Loucy (cell line): ENCODE measurements around the gene RPRML.
"Not testable (repeated sequence)": the region's sequence is repeated elsewhere in the genome, so short reads cannot be mapped to it uniquely, and the experiment has no call there.

ENCODE experiments used
- EZH2phosphoT487 ChIP-seq: fragments of 200-600 bp; IDR thresholded peaks from 2 replicates; pipeline ENCODE4 v1.6.1; 2018; ENCODE audit warnings: antibody characterized with exemption, mild to moderate bottlenecking, moderate library complexity, borderline replicate concordance
- TF ChIP-seq, protein P1 (sequence below): fragments of 200-600 bp; sonication (generic); conservative IDR thresholded peaks from 2 replicates; pipeline ENCODE4 v1.5.1; 2014; ENCODE audit warnings: mild to moderate bottlenecking, antibody characterized with exemption, low read length

GRCh38 chr17:46987927-46988326, 8.9 kb upstream of the RPRML start:
- TF ChIP-seq, protein P1, sequence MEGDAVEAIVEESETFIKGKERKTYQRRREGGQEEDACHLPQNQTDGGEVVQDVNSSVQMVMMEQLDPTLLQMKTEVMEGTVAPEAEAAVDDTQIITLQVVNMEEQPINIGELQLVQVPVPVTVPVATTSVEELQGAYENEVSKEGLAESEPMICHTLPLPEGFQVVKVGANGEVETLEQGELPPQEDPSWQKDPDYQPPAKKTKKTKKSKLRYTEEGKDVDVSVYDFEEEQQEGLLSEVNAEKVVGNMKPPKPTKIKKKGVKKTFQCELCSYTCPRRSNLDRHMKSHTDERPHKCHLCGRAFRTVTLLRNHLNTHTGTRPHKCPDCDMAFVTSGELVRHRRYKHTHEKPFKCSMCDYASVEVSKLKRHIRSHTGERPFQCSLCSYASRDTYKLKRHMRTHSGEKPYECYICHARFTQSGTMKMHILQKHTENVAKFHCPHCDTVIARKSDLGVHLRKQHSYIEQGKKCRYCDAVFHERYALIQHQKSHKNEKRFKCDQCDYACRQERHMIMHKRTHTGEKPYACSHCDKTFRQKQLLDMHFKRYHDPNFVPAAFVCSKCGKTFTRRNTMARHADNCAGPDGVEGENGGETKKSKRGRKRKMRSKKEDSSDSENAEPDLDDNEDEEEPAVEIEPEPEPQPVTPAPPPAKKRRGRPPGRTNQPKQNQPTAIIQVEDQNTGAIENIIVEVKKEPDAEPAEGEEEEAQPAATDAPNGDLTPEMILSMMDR = not testable (repeated sequence)
- TF ChIP-seq EZH2phosphoT487 = not testable (repeated sequence)
